Left ventricle myocardium inferior (tissue), 1 donor: ENCODE results near the gene SCN8A. TPM values are rescaled to one million over a fixed set of nuclear protein-coding genes. Genes with fewer than 3 reads are reported as not detected.

Experiments used
- DNase-seq: peaks from one replicate; pipeline ENCODE4 v3.0.0-alpha.2; 2020
- H3K27ac ChIP-seq: fragments of 200-600 bp; replicated peaks from 2 replicates; pipeline ENCODE4 v1.8.0; 2021
- H3K27me3 ChIP-seq: fragments of 200-600 bp; 2 replicates; pipeline ENCODE4 v1.8.0; 2021; ENCODE audit warnings: low read depth
- H3K36me3 ChIP-seq: fragments of 200-600 bp; 2 replicates; pipeline ENCODE4 v1.8.0; 2021
- H3K4me1 ChIP-seq: fragments of 200-600 bp; 2 replicates; pipeline ENCODE4 v1.8.0; 2021
- H3K4me3 ChIP-seq: fragments of 200-600 bp; 2 replicates; pipeline ENCODE4 v1.8.0; 2021; ENCODE audit warnings: mild to moderate bottlenecking, moderate library complexity
- H3K9me3 ChIP-seq: fragments of 200-600 bp; replicated peaks from 2 replicates; pipeline ENCODE4 v1.8.0; 2021
- CTCF ChIP-seq: fragments of 200-600 bp; IDR thresholded peaks from 2 replicates; pipeline ENCODE4 v1.8.0; 2021; ENCODE audit warnings: antibody characterized with exemption, mild to moderate bottlenecking, borderline replicate concordance
- intact Hi-C: fragments of 100-400 bp; cut with micrococcal nuclease; formaldehyde crosslinking; loops from one replicate; pipeline ENCODE4 v1.11.0; 2022
- total RNA-seq: library from RNA; stranded (reverse); fragmentation: NEBNext Ultra II Directional; extraction: Animal tissue kit (Norgen Biotek cat#: 25700); gene quantifications from one replicate; pipeline ENCODE4 v1.2.1, GENCODE V29; 2021
- donor health status: DM: no; HTN: yes; CAD: no; lungs with severe emphysema.

The SCN8A gene
- total RNA-seq, 1 donor from 2014 or later = 0.41 TPM

GRCh38 chr12:51755251-51755650, 164.2 kb downstream of the SCN8A start:
- no peak for TF ChIP-seq CTCF
- H3K27ac ChIP-seq = no peak overlapping the region
- intact Hi-C loops = no loop called here
- no peaks in the 10 kb centered on the region for H3K9me3 ChIP-seq
- DNase-seq = no peak
- H3K36me3 ChIP-seq = no peaks in the 10 kb centered on the region
- H3K4me3 ChIP-seq = no peak overlapping the region
- H3K4me1 ChIP-seq = peaks cover 9% of the 10 kb centered on the region
- peaks cover 3% of the 10 kb centered on the region for H3K27me3 ChIP-seq

- Histone ChIP-seq H3K4me3 (no peak overlapping the region), H3K27ac (no peak overlapping the region), H3K9me3 (no peaks in the 10 kb centered on the region), H3K4me1 (no peaks in the 10 kb centered on the region), H3K36me3 (no peaks in the 10 kb centered on the region), H3K27me3 (no peaks in the 10 kb centered on the region)
- DNase-seq = no peak
- intact Hi-C loops = no loop called here
- no peak for TF ChIP-seq CTCF
These were observed 168.1 kb downstream of the SCN8A start for GRCh38 chr12:51759175-51759574.

- DNase-seq = no peak
- no peaks in the 10 kb centered on the region for H3K27me3 ChIP-seq
- no peak overlapping the region for H3K4me3 ChIP-seq
- intact Hi-C loops = no loop called here
- H3K36me3 ChIP-seq = no peaks in the 10 kb centered on the region
- H3K9me3 ChIP-seq = no peaks in the 10 kb centered on the region
- no peak overlapping the region for H3K27ac ChIP-seq
- TF ChIP-seq CTCF = no peak
- no peaks in the 10 kb centered on the region for H3K4me1 ChIP-seq
These were observed 168.7 kb downstream of the SCN8A start for GRCh38 chr12:51759695-51760094.

- intact Hi-C loops = no loop called here
- no peaks in the 10 kb centered on the region for H3K27me3 ChIP-seq
These were observed 169.2 kb downstream of the SCN8A start for GRCh38 chr12:51760231-51760630.

GRCh38 chr12:51763743-51764142, 172.7 kb downstream of the SCN8A start:
- H3K36me3 ChIP-seq = no peaks in the 10 kb centered on the region
- H3K27me3 ChIP-seq = no peaks in the 10 kb centered on the region
- H3K4me3 ChIP-seq = no peak overlapping the region
- TF ChIP-seq CTCF = no peak
- no peak for DNase-seq
- intact Hi-C loops = no loop called here
- H3K4me1 ChIP-seq = no peaks in the 10 kb centered on the region
- H3K27ac ChIP-seq = no peak overlapping the region
- H3K9me3 ChIP-seq = no peaks in the 10 kb centered on the region

More at GRCh38 chr12:51760231-51760630, 169.2 kb downstream of the SCN8A start:
- Histone ChIP-seq H3K4me1 (no peaks in the 10 kb centered on the region), H3K9me3 (no peaks in the 10 kb centered on the region), H3K36me3 (no peaks in the 10 kb centered on the region), H3K4me3 (no peak overlapping the region), H3K27ac (no peak overlapping the region)
- no peak for TF ChIP-seq CTCF
- DNase-seq = no peak

- TF ChIP-seq CTCF = no peak
- Histone ChIP-seq H3K36me3 (no peaks in the 10 kb centered on the region), H3K4me3 (no peak overlapping the region), H3K4me1 (peaks cover 5% of the 10 kb centered on the region), H3K27me3 (no peaks in the 10 kb centered on the region), H3K27ac (no peak overlapping the region), H3K9me3 (no peaks in the 10 kb centered on the region)
- intact Hi-C loops = no loop called here
- DNase-seq = no peak
These were observed 175.1 kb downstream of the SCN8A start for GRCh38 chr12:51766067-51766676.
